EH (cell line): ENCODE measurements around the gene FBXO4.
A peak's percentile ranks its signal among the peaks of the same experiment; 100 is the strongest.

Experiments
- DNase-seq: peaks from one replicate; pipeline ENCODE4 v3.0.0-alpha.2; 2015; ENCODE audit warnings: low read depth

FBXO4 gene, protein sequence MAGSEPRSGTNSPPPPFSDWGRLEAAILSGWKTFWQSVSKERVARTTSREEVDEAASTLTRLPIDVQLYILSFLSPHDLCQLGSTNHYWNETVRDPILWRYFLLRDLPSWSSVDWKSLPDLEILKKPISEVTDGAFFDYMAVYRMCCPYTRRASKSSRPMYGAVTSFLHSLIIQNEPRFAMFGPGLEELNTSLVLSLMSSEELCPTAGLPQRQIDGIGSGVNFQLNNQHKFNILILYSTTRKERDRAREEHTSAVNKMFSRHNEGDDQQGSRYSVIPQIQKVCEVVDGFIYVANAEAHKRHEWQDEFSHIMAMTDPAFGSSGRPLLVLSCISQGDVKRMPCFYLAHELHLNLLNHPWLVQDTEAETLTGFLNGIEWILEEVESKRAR

DNA sequence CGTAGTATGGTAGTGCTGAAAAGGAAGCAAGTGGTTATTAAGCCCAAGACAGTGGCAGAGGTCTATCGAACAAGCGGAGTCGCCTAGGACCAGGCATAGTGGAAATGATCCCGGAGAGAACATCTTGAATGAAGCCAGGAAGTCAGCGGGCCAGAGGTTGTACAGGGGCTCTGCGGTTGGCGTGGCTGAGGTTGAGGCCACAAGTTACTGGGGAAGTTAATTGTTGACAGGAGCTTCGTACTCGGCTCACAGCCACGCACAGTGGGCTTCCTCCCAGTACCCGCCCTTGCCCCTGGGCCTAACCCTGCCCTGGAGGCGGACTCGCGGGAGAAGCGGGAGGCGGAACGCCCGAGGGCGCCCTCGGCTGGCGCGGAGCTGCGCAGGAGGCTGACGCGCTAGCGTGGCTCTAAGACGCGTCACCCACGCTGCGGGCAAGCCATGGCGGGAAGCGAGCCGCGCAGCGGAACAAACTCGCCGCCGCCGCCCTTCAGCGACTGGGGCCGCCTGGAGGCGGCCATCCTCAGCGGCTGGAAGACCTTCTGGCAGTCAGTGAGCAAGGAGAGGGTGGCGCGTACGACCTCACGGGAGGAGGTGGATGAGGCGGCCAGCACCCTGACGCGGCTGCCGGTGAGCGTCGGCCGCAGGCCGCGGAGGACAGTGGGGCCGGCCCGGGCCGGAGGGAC lies at the start of gene FBXO4:
Gene FBXO4, plus strand, starts transcription at position 410 of the 683 bp plus-strand sequence. Its CDS starts 29 bp downstream, at position 439.
- peak; percentile 83 for DNase-seq

DNA sequence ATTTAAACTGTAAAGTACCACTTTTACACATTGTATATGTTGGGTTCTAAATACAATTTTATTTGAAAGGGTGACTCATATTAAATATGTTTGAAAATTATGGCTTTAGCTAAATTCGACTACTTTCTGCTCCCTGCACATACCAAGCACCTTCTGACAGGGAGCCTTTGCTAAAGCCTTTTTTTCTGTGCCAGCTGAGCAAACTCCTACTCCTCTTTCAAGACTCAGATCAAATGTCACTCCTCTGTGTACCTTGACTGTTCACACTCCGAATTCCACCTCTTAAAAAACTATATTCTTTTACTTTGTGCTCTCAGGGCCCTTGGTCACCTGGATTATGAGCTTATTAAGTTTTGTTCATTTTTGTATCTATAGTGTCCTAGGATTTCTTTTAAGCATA lies 48.4 kb upstream of the FBXO4 start:
- no peak for DNase-seq

DNA sequence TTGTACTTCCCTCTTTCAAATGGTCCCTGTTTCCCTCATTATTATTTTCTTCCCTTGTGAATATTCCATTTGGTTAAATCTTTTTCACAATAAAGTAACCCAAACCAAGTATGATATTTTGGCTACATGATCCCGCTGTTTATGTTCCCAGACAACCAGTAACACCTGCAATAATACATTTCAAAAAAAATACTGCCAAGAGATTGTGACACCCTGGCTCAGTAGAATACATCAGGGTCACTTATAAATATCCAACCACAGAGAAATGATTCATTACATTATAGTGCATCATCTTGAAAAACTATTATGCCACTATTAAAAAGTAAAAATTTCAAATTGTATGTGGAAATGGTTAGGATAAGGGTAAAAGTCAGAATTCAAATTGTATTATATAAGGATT lies 47.7 kb upstream of the FBXO4 start:
- no peak for DNase-seq

DNA sequence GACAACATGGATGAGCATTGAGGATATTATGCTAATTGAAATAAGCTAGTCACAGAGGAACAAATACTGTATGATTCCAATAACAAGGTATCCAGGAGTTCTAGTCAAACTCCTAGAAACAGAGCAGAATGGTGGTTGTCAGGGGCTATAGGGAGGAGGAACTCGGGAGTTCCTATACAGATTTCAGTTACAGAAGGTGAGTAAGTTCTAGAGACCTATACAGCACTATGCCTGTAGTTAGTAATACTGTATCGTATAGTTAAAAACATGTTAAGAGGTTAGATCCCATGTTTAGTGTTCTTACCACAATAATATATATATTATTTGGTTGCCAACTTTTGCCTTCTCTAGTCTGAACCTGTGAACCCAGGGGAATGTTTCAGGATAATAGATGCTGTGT lies 46.9 kb upstream of the FBXO4 start:
- no peak for DNase-seq

DNA sequence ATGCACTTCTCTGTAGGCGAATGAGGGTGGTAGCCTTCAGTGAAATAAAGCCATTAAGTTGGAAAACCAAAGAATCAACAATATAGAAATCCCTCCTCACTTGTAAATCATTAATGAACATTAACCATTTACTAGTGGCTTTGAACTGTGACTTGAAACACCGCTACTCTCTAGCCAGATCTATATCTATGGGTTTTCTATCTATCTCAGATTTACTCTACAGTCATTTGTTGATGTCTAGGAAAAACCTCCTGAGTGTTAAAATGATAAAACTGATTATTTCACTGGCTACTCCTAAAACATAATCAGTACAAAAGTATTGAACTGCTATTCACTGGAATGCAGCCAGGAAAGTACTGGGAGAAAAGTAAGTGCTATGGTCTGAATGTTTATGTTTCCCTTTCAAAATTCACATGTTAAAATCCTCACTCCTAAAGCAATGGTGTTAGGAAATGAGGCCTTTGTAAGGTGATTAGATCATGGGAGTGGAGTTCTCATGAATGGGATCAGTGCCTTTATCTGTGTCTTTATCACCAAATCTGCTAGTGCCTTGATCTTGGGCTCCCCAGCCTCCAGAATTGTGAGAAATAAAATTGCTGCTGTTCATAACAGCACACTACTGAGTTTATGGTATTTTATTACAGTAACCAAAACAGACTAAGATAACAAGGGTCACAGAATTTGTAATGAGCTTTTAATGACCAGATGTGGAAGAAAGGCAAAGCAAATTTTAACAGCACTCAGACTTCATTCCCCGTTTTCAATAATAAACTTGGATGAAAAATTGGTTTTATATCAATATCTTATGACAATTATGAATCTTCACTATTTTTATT lies 46.2 kb upstream of the FBXO4 start:
- DNase-seq = no peak

DNA sequence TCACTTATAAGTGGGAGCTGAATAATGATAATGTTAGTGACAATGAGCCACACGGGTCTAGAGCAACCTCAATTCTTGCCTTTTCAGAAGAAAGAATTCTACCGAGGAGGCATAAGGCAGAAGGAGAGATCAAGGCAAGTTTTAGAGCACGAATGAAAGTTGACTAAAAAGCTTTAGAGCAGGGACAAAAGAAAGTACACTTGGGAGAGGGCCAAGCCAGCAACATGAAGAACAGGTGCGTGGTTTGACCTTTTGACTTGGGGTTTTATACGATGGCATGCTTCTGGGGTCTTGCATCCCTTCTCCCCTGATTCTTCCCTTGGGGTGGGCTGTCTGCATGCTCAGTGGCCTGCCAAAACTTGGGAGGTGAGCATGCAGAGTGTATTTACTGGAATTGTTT lies 42.3 kb upstream of the FBXO4 start:
- DNase-seq = no peak

DNA sequence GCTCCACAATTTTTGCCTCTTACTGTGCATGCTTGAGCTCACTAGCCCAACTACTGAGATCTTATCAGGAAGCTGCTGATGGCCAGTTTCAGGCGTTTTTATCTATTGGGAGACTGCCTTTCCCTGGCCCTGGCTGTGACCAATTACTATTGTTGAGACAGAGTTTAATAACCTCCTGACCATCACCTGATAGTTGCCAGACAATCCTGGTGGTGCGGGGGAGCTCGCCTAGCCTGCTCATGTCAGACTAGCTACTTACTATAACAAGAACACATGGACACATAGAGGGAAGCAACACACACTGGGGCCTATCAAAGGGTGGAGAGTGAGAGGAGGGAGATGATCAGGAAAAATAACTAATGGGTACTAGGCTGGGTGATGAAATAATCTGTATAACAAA lies 41.8 kb upstream of the FBXO4 start:
- DNase-seq = no peak

DNA sequence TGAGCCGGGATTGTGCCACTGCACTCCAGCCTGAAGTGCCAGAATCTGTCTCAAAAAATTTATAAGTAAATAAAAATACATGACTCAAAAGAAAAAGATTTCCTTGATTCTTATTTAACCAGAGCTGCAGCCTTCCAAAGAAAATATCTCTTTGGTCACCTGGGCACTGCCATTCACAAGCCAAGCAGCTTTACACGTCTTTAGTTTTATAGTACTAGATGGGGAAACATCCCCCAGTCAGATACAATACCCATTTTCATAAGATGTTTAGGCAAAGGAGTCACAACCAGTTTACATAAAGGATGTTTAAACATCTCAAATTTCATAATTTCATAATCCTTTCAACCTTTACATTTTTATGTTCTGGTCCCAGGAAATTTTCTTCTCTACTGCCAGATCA lies 41.1 kb upstream of the FBXO4 start:
- DNase-seq = no peak

DNA sequence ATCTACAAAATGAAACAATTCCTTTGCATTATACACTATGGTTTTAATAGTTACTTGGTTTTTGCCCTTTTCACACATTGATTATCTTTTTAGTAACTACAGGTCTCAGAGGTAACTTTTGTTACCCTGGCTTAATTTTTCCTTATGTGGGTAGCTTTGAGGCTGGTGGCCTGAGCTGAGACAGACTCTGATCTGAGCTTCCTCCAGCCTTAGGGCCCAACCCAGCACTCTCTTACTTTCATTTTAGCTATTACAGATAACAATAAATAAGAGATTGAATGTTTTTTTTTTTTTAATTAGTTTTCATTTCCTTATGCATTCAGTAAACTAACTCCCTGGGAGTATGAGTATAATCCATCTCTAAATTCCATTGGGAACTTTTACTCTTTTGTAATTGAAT lies 39.8 kb upstream of the FBXO4 start:
- no peak for DNase-seq

DNA sequence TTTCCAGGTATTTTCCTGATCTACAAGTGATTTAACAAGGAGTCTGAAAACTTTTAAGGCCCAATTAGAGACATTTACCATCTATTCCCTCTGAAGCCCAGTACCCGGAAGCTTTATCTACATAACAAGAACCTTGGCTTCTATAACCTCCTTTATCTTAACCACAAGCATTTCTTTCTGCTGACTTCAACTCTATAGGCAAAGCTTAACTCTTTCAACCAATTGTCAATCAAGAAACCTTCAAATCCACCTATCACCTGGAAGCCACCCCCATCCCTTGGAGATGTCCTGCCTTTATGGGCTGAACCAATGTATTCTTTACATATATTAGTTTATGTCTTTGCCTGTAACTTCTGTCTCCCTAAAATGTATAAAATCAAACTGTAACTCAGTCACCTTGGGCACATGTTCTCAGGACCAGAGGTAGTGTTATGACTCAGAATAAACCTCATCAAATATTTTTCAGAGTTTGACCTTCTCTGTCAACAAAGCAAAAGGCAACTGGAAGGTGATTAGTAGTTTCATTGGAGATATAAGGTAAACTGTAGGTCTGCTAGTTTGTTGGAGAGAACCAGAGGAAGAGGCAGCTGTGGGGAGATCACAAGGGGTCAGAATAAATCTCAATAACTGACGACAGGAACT lies 33.9 kb upstream of the FBXO4 start:
- DNase-seq = no peak

DNA sequence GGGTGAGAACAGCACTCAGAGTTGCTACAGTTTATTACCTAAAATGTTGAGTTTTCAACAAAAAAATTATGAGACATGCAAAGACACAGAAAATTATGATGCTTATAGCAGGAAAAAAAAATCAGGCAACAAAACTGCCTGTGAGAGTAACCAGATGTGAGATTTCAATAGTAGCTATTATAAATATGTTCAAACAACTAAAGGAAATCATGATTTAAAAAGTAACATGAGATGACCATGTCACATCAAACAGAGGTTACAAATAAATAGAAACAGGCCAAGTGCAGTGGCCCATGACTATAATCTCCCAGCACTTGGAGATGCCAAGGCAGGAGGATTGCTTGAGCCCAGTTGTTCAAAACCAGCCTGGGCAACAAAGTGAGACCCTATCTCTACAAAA lies 33.0 kb upstream of the FBXO4 start:
- DNase-seq = no peak

DNA sequence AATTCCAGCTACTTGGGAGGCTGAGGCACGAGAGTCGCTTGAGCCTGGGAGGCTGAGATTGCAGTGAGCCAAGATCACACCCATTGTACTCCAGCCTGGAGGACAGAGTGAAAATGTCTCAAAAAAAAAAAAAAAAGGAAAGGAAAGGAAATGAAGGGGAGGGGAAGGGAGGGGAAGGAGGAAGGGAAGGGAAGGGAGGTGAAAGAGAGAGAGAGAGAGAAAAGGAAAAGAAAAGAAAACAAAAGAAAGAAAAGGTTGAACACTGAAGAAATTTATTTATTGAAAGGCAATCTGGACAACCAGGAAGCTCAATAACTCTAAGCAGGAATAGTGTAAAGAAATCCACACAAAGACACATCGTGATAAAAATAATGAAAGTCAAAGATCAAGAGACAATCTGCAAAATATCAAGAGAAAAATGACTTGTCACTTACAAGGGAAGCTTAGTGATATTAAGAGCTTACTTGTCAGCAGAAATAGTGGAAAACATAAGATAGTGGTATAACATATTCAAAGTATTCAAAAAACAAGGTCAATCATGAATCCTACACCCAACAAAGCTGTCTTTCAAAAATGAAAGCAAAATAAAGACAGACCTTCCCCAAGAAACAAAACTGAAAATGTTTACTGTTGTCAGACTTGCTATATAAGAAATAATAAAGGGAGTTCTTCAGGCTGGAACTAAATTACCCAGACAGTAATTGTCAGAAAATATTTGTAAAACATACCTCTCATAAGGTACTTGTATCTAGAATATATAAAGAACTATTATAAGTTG lies 31.8 kb upstream of the FBXO4 start:
- DNase-seq = no peak

DNA sequence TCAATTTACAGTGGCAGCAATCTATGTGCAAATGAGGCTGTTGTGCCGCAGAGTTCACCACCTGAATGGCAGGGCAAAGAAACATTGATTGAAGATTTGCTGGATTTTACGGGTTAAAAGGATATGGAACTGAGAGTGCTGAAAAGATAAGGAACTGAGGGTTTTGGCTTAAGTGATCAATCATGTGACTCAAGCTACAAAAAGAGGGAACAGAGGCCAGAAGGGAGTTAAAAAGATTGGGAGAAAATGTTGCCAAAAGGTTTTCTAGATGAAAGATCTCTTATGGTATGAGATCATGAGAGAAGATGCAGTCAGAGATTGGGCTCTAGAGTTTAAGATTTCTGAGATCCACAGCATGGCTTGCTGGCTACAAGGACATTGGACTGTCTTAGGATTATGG lies 28.9 kb upstream of the FBXO4 start:
- no peak for DNase-seq

DNA sequence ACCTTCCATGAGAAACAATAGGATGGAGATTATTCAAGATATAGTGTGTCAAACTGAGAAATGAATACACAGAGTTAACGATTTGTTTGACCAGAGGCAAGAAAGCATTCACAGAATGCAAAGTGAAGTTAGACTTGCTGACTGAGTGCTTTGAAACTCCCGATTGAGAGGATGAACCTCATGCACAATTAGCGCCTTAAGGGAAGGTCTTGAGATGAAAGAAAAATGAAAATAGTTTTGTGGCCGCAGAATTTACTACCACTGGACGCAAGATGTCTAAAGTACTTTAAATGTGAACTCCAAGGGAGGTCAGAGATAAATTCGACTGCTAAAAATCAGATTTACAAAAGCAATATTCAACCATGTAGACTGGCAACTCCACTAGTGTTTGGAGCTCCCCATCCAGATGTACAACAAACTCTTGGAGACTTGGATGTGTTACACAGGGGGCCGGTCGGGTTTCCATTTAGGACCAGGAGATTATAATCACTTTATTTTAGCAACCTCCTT lies 21.6 kb upstream of the FBXO4 start:
- no peak for DNase-seq

DNA sequence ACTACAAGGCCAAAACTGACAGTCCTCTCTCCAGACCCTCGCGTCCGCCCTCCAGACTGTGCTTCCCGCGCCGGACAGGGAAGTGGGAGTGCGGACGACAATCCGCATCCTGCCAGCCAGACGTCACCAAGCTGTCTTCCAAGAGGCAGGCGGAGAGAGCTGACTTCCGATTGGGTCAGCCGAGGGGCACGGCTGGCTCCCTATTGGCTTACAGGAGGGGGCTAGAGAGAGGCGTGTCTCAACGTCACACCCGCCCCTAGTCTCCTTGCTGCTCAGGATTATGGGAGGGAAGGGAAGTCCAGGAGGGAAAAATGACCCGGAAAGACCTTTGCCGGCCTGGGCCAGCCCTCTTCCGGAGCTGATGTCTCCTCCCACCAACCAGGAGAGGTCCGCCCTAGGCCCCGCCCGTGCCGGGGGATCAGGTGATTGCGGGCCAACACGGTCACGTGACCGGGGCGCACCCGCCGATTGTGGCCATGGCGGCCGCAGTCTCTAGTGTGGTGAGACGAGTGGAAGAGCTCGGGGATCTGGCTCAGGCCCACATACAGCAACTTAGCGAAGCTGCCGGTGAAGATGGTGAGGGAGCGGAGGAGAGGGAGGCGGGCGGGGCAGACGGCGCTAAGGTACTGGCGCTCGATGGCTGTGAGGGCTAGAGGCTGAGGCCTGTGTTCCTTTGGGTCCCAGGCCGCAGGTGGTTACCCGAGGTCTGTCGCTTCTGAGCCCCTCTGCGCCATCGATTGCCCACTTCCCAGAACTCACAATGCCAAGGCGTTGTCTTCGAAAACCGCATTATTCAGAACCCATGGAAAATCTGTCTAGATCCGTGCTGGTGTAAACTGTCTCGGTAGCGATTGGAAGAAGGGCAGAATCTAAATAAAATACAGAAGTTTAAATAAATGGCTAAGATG lies 20.9 kb upstream of the FBXO4 start, which contains the start of gene RIMOC1:
Gene RIMOC1, plus strand, starts transcription at position 453 of the 908 bp plus-strand sequence. Its CDS starts 24 bp downstream, at position 477.
- DNase-seq = peak; percentile 100

DNA sequence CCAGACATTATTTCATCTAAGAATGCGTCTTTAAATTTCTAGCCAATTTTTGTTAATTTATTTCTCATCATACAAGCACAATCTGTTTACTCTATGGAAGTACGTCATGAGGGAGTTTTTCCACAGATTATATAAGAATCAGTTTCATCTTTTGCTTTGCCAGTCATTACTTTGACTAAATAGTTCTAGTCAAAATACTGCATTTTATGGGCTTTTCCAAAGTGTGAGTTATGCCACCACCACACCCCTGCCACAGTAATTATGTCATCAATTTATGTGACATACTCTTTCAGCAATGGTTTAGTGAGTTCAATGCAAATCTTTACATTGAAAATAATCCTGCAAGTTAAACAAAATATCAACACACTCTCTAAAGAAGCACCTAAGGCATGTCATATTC lies 18.9 kb upstream of the FBXO4 start:
- no peak for DNase-seq

DNA sequence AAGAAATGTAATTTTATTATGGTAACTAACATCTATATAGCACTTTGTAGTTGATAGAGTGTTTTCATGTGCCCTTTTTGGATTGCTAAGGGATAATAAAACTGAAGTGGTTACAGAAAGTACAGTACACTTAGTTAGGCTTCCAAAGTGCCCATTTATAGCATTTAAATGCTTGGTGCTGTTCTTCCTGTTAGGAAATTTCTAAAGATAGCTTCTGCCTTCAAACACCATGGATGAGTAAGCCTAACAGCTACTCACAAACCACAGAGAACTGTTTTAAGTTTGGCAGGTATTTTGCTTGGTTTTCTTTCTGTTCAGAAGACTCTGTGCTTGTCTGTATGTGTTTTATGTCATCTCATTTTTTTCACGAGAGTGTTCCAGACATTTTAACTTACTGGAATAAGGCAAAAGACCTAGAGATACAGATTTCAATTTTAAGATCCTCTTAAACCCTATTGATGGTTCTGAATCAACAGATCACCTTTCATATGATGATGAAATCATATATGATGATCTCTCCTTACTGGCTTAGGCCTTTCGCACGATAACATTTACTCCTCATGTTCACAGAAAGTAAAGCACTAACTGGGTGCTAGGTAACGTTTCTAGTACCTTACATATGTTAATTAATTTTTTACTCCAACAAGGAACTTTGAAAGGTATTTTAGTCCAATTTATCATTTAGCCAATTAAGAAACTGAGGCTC lies 16.6 kb upstream of the FBXO4 start:
- peak; percentile 81 for DNase-seq

DNA sequence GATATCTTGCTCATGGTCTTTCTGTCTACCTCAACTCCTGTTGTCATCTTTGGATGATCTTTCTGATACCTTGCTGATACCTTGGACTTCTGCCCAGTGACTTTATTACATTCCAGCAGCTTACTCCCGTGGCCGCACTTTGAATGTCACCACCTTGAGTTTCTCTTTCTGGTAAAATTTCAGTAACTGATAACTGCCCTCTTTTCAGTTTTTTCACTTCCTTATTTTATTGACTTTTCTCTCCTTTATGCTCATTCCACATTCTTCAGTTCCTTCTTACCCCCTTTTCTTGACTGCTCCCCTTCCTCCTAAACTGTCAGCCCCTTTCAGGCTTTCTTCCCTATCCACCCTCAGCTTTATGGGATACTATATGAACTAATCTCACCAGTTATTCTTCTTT lies 7.0 kb upstream of the FBXO4 start:
- DNase-seq = no peak

DNA sequence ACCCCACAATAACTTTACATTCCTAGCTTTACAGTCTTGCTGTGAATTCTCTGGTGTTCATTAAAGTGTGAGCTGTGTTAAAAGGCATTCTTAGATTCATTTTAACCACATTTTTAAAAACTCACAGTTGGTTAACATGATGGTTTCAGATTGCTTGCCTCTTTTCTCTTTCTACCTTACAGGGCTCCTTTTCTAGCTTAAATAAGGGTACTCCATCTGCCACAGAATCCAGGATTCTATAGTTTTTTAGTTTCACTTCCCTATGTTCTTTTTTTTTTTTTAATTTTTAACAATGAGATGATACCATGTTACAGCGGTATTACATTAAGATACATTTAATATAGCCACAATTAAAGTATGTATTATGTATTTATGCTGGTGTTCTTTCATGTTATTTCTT lies 3.9 kb upstream of the FBXO4 start:
- no peak for DNase-seq
